HTERT RPE-1 (cell line): Measurements from ENCODE around the gene RAI14.

Experiments
- in situ Hi-C: fragments of 300-500 bp; cut with MboI; formaldehyde crosslinking; loops from 4 replicates; pipeline ENCODE4 v1.14.3; 2020; ENCODE audit warnings: low sequenced_read_pairs

RAI14 gene

GRCh38 chr5:34656001-34656699, at the start of gene RAI14:
TSS of gene RAI14 (plus strand) at chr5:34656328. CDS start at chr5:34686920, 30,592 bp downstream.
- in situ Hi-C loops = no loop called here

- in situ Hi-C loops = no loop called here
Observed at GRCh38 chr5:34608368-34608767, 47.8 kb upstream of the RAI14 start.

GRCh38 chr5:34608859-34609648, 47.1 kb upstream of the RAI14 start:
- in situ Hi-C loops = no loop called here

GRCh38 chr5:34609951-34610441, 46.1 kb upstream of the RAI14 start:
- in situ Hi-C loops = no loop called here

- in situ Hi-C loops = no loop called here
Observed at GRCh38 chr5:34610546-34610945, 45.6 kb upstream of the RAI14 start.

DNA sequence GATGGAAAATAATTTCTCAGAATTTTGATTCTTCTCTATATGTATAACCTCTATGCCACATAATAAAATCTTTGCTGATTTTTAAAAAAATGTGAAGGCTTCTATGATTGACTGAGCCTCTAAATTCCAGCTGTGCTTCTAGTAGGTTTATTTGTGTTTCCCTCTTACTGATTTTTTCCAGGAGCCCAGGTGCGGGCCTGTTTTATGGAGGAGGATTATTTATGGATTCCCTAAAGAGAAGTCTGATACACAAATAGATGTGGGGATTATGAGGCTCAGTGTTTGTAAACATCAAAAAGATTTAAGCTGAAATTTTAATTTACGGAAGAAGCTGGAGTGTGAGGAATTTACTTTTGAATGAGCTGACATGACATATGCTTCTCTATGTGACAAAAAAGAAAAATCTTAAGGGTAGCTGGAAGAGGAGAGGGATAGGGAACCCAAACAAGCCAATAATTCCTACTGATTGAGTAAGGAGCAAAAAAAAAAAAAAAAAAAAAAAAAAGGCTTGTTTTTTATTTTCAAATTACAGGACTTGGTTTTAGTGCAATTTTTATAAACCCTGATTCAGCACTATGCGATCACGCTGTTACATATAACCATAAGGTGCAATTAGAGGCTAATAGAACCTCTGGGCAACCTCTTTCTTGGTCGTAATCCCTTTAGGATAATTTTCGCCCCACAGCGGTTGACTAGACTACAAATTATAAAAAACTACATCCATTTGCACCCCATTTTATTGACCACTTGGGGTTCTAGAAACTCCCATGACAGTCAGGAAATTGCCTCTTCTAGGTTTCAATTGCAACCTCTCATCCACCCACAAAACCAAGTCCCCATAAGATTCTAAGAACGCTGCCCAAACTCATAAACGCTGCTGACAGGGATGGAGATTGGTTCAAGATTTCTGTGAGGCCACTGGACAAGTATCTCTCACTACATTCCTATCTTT, 44.4 kb upstream of the RAI14 start:
- in situ Hi-C loops = no loop called here

DNA sequence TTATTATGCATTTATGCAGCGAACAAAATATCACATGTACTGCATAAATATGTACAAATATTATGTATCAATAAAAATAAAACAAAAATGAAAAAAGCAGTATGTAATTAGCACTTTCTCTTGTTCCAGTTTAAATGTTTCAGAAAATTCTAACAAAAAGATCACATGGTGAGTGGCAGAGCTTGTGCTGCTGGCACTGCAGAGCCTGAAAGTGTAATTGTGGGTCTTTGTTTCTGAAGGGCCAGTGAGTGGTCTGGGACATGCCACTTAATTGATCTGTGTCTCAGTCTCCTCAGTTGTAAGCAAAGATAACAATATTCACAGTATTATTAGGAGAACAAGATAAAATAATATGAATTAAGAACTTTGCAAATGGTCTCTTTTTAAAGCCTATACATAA, 39.5 kb upstream of the RAI14 start:
- in situ Hi-C loops = no loop called here

- in situ Hi-C loops = no loop called here
Observed at GRCh38 chr5:34618371-34619065, 37.6 kb upstream of the RAI14 start.

GRCh38 chr5:34620185-34620584, 35.9 kb upstream of the RAI14 start:
- in situ Hi-C loops = no loop called here

- in situ Hi-C loops = no loop called here
Observed at GRCh38 chr5:34621277-34622097, 34.6 kb upstream of the RAI14 start.

DNA sequence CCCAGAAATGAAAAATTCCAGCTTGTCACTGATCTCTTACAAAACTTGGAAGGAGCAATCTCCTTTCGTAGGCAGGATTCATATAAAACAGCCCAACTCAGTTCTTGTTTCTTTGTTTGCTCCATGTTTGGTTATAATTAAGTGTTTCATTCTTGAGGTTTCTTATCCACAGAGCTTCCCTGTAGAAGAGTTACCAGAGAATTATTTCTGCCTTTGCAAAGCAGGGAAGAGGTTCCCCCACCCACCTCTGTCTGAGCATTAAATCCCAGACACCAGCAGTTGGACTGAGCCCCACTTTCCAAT, 34.1 kb upstream of the RAI14 start:
- in situ Hi-C loops = no loop called here

DNA sequence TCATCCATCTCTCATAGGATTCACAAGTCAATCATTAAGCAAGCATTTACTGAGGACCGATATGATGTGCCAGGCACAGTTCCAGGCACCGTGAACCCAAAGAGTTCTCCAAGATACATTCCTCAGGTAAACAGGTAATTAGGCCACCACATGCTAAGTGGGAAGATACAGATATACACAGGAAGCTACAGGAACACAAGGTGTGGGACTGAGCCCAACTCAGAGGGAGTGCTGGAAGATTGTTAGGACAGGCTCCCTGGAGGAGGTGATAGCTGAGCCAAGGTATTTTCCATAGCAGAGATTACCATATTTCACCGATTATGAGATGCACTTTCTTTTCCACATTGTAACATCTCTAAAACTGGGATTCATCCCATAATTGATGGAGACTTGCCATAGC, 31.4 kb upstream of the RAI14 start:
- in situ Hi-C loops = no loop called here

DNA sequence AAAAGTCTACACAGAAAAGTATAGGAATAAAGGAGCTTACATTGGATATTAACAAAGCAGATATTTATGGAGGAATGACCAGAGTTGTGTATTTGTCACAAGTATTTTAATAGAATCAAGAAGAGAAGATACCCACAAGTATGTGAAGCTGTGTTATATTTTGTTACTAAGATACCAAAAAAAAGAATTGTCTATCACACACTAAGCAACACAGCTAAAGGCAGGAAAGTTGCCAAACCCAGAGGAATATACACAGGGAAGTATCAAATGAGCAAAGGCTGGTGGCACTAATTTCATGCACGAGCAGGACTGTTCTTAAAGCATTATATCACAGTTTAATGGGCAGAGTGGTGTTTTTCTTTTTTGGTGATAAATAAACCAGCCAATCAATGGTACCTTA, 30.9 kb upstream of the RAI14 start:
- in situ Hi-C loops = no loop called here

GRCh38 chr5:34626036-34626435, 30.1 kb upstream of the RAI14 start:
- in situ Hi-C loops = no loop called here

- in situ Hi-C loops = no loop called here
Observed at GRCh38 chr5:34626751-34627150, 29.4 kb upstream of the RAI14 start.

DNA sequence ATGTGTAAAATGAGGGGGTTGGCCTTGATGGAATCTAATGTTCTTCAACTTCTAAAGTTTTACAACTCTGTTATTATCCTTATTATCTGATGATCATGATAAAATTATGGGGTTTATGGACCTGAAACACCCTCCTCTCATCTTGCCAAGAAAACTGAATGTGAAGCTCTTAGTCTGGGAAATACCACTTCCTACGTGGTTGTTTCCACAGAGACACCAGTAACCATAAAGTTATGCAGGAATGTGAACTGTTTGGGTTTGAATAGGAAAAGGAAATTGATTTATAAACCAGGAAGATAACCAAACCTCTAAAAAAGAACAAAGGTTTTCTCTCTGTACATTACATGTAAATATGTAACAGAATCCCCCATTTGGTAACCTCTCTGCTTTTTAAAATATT, 28.3 kb upstream of the RAI14 start:
- in situ Hi-C loops = no loop called here

DNA sequence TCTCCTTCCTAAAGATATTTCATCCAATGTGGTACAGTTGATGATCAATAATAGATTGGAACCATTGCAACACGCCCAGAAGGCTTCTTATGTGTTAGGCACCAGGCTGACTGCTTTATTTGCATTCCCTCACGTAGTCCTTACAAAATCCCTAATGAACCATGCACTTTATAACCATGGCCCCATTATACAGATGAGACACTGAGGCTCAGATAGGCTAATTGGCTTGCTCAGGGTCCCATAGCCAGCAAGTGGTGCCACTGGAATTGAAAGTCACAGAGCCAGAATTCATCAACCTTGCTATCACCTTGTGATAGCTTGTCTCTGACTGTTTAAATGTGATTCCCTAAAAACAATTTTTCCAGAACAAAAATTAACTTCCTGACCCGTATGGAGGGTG, 27.8 kb upstream of the RAI14 start:
- in situ Hi-C loops = no loop called here

GRCh38 chr5:34630596-34630995, 25.5 kb upstream of the RAI14 start:
- in situ Hi-C loops = no loop called here

DNA sequence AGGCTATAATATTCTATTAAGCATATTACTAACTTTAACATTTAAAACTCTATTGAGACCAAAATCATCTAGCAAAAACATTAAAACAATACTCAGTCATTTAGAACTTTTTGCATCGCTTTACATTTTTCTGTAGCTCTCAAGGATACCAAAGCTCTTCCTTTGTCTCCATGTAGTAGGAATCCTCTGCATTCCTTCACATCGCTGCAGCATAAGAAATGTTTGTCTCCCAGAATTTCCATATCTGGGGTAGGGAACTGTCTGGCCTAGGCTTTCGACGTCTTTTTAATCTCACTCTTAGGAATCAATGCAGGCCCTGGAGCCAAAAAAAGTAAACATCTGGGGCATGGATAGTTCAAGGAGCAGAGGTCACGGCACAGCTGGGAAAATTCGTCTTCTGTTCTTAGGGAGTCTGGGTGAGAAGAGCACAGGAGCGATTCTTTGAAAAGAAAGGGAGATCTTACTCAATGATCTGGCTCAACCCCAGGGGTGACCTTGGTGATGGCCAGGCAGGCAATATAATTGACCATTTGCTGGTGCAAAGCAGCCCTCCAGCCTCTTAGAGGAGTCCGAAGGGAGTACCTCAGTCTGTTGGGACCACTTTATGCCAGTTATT, 23.2 kb upstream of the RAI14 start:
- in situ Hi-C loops = no loop called here
